HCT116 (cell line): ENCODE measurements around the gene FBXW2. TPM values are rescaled to one million over a fixed set of nuclear protein-coding genes. Genes with fewer than 3 reads are reported as not detected.

Experiments
- ATAC-seq: fragments of 200-7000 bp; cut with Tn5 transposase; 2 replicates; pipeline ENCODE4 v1.9.1; 2020; ENCODE audit warnings: mild to moderate bottlenecking, moderate library complexity
- Bru-seq: library from RNA; stranded (reverse); fragments of 400-500 nt; gene quantifications from one replicate; lab custom pipeline; 2021; lab: Mats Ljungman, UMichigan
- BruChase-seq, 2 experiments: library from RNA; stranded (reverse); fragments of 400-500 nt; gene quantifications; one replicate each; lab custom pipeline; 2021; lab: Mats Ljungman, UMichigan
- BruUV-seq: library from RNA; stranded (reverse); fragments of 400-500 nt; replicated peaks from 2 replicates; lab custom pipeline; 2021; lab: Mats Ljungman, UMichigan
- CTCF ChIA-PET: fragments of 300-600 bp; sonication (Branson Sonifier 250); formaldehyde crosslinking; loops from one replicate; lab custom pipeline; 2021; ENCODE audit warnings: antibody characterized with exemption; lab: Charles Lee
- POLR2A ChIA-PET: fragments of 300-600, 350-600 bp; sonication (Branson Sonifier 250); formaldehyde crosslinking; loops from one replicate; lab custom pipeline; 2021; ENCODE audit warnings: antibody characterized with exemption; lab: Charles Lee
- RAD21 ChIA-PET, 2 experiments: fragments of 300-600 bp; sonication (Branson Sonifier 250); formaldehyde crosslinking; loops; one replicate each; lab custom pipeline; 2023; ENCODE audit warnings: low total read pairs in 2 of 2; ENCODE audit not compliant: uncharacterized antibody in 2 of 2, unreplicated experiment in 2 of 2, low non-redundant PET in 1 of 2; lab: Charles Lee
- DNase-seq: peaks from one replicate; pipeline ENCODE4 v3.0.0-alpha.2; 2010; ENCODE audit warnings: low read depth, low spot score
- H2AFZ ChIP-seq: fragments of 200-600 bp; shearing (Covaris generic), sonication (generic); 2 replicates; pipeline ENCODE4 v1.6.1; 2017; ENCODE audit warnings: low read depth, mixed run types, mixed read lengths, antibody characterized with exemption, low read length; ENCODE audit not compliant: poor library complexity, severe bottlenecking
- H3K27ac ChIP-seq: 2 replicates; pipeline ENCODE4 v1.5.1; 2012; ENCODE audit warnings: low read depth, low read length
- H3K27me3 ChIP-seq: fragments of 200-600 bp; sonication (generic); 2 replicates; pipeline ENCODE4 v1.6.1; 2016; ENCODE audit warnings: mixed run types, low read length, mixed read lengths; ENCODE audit not compliant: insufficient read depth
- H3K36me3 ChIP-seq, 2 experiments: fragments of 200-500 bp in 1 of 2; fragments of 200-600 bp in 1 of 2; sonication (Bioruptor generic) in 1 of 2; sonication (generic) in 1 of 2; 2 replicates each; pipeline versions ENCODE4 v1.5.1 to v1.6.1; 2014 to 2016; ENCODE audit warnings: low read length in 2 of 2, inconsistent platforms in 1 of 2, mixed read lengths in 1 of 2, mixed run types in 1 of 2; ENCODE audit not compliant: insufficient read depth in 2 of 2, control insufficient read depth in 1 of 2
- H3K4me1 ChIP-seq, 2 experiments: fragments of 200-600 bp in 1 of 2; sonication (generic) in 1 of 2; 2 replicates each; pipeline versions ENCODE4 v1.5.1 to v1.6.1; 2012 to 2017; ENCODE audit warnings: low read length in 2 of 2, inconsistent platforms in 1 of 2, mild to moderate bottlenecking in 1 of 2, mixed read lengths in 1 of 2, mixed run types in 1 of 2, moderate library complexity in 1 of 2; ENCODE audit not compliant: insufficient read depth in 2 of 2, control insufficient read depth in 1 of 2
- H3K4me2 ChIP-seq: fragments of 200-600 bp; sonication (generic); 2 replicates; pipeline ENCODE4 v1.6.1; 2017; ENCODE audit warnings: mixed run types, low read length, mixed read lengths
- H3K4me3 ChIP-seq, 2 experiments: fragments of 200-600 bp in 1 of 2; sonication (generic) in 1 of 2; replicated peaks in 1 of 2; 2 replicates each; pipeline ENCODE4 v1.5.1; 2011 to 2016; ENCODE audit warnings: low read length in 2 of 2, control low read depth in 1 of 2, low read depth in 1 of 2, mild to moderate bottlenecking in 1 of 2, mixed read lengths in 1 of 2, mixed run types in 1 of 2
- H3K79me2 ChIP-seq: fragments of 200-600 bp; sonication (generic); 2 replicates; pipeline ENCODE4 v1.6.1; 2017; ENCODE audit warnings: mild to moderate bottlenecking, mixed run types, low read length, moderate library complexity, mixed read lengths; ENCODE audit not compliant: insufficient read depth
- H3K9ac ChIP-seq: fragments of 200-600 bp; sonication (generic); 2 replicates; pipeline ENCODE4 v1.6.1; 2016; ENCODE audit warnings: low read length, mixed read lengths
- H3K9me2 ChIP-seq: fragments of 200-600 bp; sonication (generic), shearing (Covaris generic); 2 replicates; pipeline ENCODE4 v1.6.1; 2017; ENCODE audit warnings: mixed run types, mild to moderate bottlenecking, moderate library complexity; ENCODE audit not compliant: insufficient read depth
- H3K9me3 ChIP-seq, 2 experiments: fragments of 200-500 bp in 1 of 2; fragments of 200-600 bp in 1 of 2; sonication (Bioruptor generic) in 1 of 2; sonication (generic) in 1 of 2; 2 replicates each; pipeline ENCODE4 v1.6.1; 2014 to 2017; ENCODE audit warnings: low read length in 2 of 2, mixed read lengths in 2 of 2, inconsistent platforms in 1 of 2, low read depth in 1 of 2, mild to moderate bottlenecking in 1 of 2, mixed run types in 1 of 2, moderate library complexity in 1 of 2; ENCODE audit not compliant: control insufficient read depth in 1 of 2, insufficient read depth in 1 of 2
- H4K20me1 ChIP-seq: fragments of 200-600 bp; sonication (generic), shearing (Covaris generic); 2 replicates; pipeline ENCODE4 v1.6.1; 2017; ENCODE audit warnings: mixed run types, mild to moderate bottlenecking, moderate library complexity; ENCODE audit not compliant: insufficient read depth
- ATF3 ChIP-seq: IDR thresholded peaks from 2 replicates; pipeline ENCODE4 v1.6.1; 2012
- CBX3 ChIP-seq: IDR thresholded peaks from 2 replicates; pipeline ENCODE4 v1.6.1; 2012; ENCODE audit warnings: low read depth
- CEBPB ChIP-seq: IDR thresholded peaks from 2 replicates; pipeline ENCODE4 v1.6.1; 2012; ENCODE audit warnings: low read depth
- EGR1 ChIP-seq: IDR thresholded peaks from 2 replicates; pipeline ENCODE4 v1.6.1; 2012; ENCODE audit warnings: low read depth
- ELF1 ChIP-seq: IDR thresholded peaks from 2 replicates; pipeline ENCODE4 v1.6.1; 2012; ENCODE audit warnings: low read depth, borderline replicate concordance
- EZH2 ChIP-seq: fragments of 200-600 bp; sonication (generic); IDR thresholded peaks from 2 replicates; pipeline ENCODE4 v1.6.1; 2017; ENCODE audit warnings: antibody characterized with exemption, mixed run types
- FOSL1 ChIP-seq: IDR thresholded peaks from 2 replicates; pipeline ENCODE4 v1.6.1; 2012; ENCODE audit warnings: low read depth
- JUND ChIP-seq: IDR thresholded peaks from 2 replicates; pipeline ENCODE4 v1.6.1; 2012
- POLR2A ChIP-seq: IDR thresholded peaks from 2 replicates; pipeline ENCODE4 v1.7.0; 2011; ENCODE audit warnings: borderline replicate concordance; ENCODE audit not compliant: insufficient read depth, insufficient read length; ENCODE audit errors: extremely low read depth
- POLR2AphosphoS5 ChIP-seq: IDR thresholded peaks from 2 replicates; pipeline ENCODE4 v1.6.1; 2011; ENCODE audit warnings: mild to moderate bottlenecking, low read depth, low read length, moderate library complexity
- RAD21 ChIP-seq: IDR thresholded peaks from 2 replicates; pipeline ENCODE4 v1.6.1; 2012; ENCODE audit warnings: low read depth, mild to moderate bottlenecking
- SIN3A ChIP-seq: IDR thresholded peaks from 2 replicates; pipeline ENCODE4 v1.6.1; 2012; ENCODE audit warnings: low read depth
- SRF ChIP-seq: IDR thresholded peaks from 2 replicates; pipeline ENCODE4 v1.6.1; 2012; ENCODE audit warnings: low read depth
- YY1 ChIP-seq: IDR thresholded peaks from 2 replicates; pipeline ENCODE4 v1.6.1; 2011; ENCODE audit warnings: low read length, low read depth, moderate library complexity, mild to moderate bottlenecking; ENCODE audit not compliant: insufficient replicate concordance; ENCODE audit errors: extremely low read depth
- ZNF274 ChIP-seq: fragments of 200-500 bp; sonication (Bioruptor generic); IDR thresholded peaks from 2 replicates; pipeline ENCODE4 v1.6.1; 2014; ENCODE audit warnings: mild to moderate bottlenecking, low read depth, low read length, inconsistent platforms
- intact Hi-C: fragments of 100-400 bp; cut with micrococcal nuclease; formaldehyde crosslinking; loops from 2 replicates; pipeline ENCODE4 v1.10.0; 2022
- long read RNA-seq: library from polyadenylated mRNA; unstranded; transcript quantifications from one replicate; pipeline ENCODE4 v2.0.0, GENCODE V29; 2021; ENCODE audit not compliant: unreplicated experiment
- polyA plus RNA-seq: library from polyadenylated mRNA; unstranded; fragments of >200 nt; gene quantifications from 2 replicates; pipeline ENCODE4 v1.2.1, GENCODE V29; 2012; ENCODE audit warnings: missing spikeins
- total RNA-seq: library from RNA; stranded (reverse); gene quantifications from one replicate; pipeline ENCODE4 v1.2.1, GENCODE V29; 2021; ENCODE audit not compliant: unreplicated experiment
- TF ChIP-seq, protein P1 (sequence below): IDR thresholded peaks from 2 replicates; pipeline ENCODE4 v1.6.1; 2012; ENCODE audit warnings: low read depth
- TF ChIP-seq, protein P2 (sequence below): IDR thresholded peaks from 2 replicates; pipeline ENCODE4 v1.6.1; 2011; ENCODE audit warnings: mild to moderate bottlenecking, low read length, moderate library complexity; ENCODE audit not compliant: insufficient replicate concordance; ENCODE audit errors: extremely low read depth

FBXW2 gene
- 59.6 TPM for total RNA-seq
- 19.1 and 23.2 TPM in 2 replicates for polyA plus RNA-seq
- Bru-seq, nascent RNA: percentile 91 among the genes with signal in this experiment
- BruChase-seq, experiment 1, labeled RNA remaining after a 6-hour chase: percentile 96 among the genes with signal in this experiment
- percentile 96 among the genes with signal in this experiment for BruChase-seq, experiment 2, labeled RNA remaining after a 2-hour chase
- long read RNA-seq, full-length matches to known transcripts: 15 of 72 reads
- long read RNA-seq, partial matches to known transcripts: 13 of 72 reads
- long read RNA-seq, other reads (novel, unspliced or antisense): 44 of 72 reads

GRCh38 chr9:120792898-120793765, at the start of gene FBXW2:
Gene FBXW2, minus strand, starts transcription at chr9:120793416. Its CDS starts 5,158 bp downstream, at chr9:120788258.
- peaks cover 0 to 19% of the 10 kb centered on the region in 2 experiments for H3K4me1 ChIP-seq
- no peaks in the 10 kb centered on the region for H3K9me2 ChIP-seq
- peak within 1 kb of the TSS; percentile 77 for H3K27ac ChIP-seq
- ChIA-PET RAD21 (no interaction called here), CTCF (interaction anchor here (0.6 to 0.7 kb wide), 2 partner anchors 37 to 103 kb away, joined by 3 to 5 read pairs; no protein-coding TSS in a partner anchor), POLR2A (interaction anchor here (0.8 to 1.3 kb wide), 3 partner anchors 38 to 139 kb away, joined by 3 read pairs; partner anchors contain the start of gene PSMD5)
- peak within 1 kb of the TSS; percentile 87 for H3K4me2 ChIP-seq
- H3K79me2 ChIP-seq: peaks cover 64% of the 10 kb centered on the region
- intact Hi-C loops: loop anchor here (1.0 kb wide), 1 partner anchor 143 kb away; no protein-coding TSS in a partner anchor
- peaks cover 7% of the 10 kb centered on the region; the same call in 1 of the 2 replicates for H4K20me1 ChIP-seq
- H2AFZ ChIP-seq: peak within 1 kb of the TSS; percentile 77
- peak within 1 kb of the TSS; percentile 90 to 97 for H3K4me3 ChIP-seq
- peak within 1 kb of the TSS; percentile 97 for H3K9ac ChIP-seq
- ATAC-seq (peak; percentile 95), DNase-seq (peak; percentile 75)
- BruUV-seq: no TSS peak
- no peaks in the 10 kb centered on the region for H3K9me3 ChIP-seq
- peaks cover 4 to 16% of the 10 kb centered on the region in 2 experiments; a peak in 2 of 4 replicates for H3K36me3 ChIP-seq
- no peaks in the 10 kb centered on the region for H3K27me3 ChIP-seq
- TF ChIP-seq JUND (no peak; the same call in 1 of the 2 replicates), CEBPB (no peak), POLR2A (peak; percentile 83), EZH2 (no peak), RAD21 (no peak), ELF1 (peak; percentile 91), ZNF274 (no peak), YY1 (peak; percentile 42), SIN3A (peak; percentile 80), CBX3 (peak; percentile 72; the same call in 1 of the 2 replicates), POLR2AphosphoS5 (peak; percentile 97), FOSL1 (0 out of 2 replicates have a peak, but pooled peaks have one; percentile 1), ATF3 (no peak), SRF (peak; percentile 93), EGR1 (peak; percentile 81)
- TF ChIP-seq, protein P1, sequence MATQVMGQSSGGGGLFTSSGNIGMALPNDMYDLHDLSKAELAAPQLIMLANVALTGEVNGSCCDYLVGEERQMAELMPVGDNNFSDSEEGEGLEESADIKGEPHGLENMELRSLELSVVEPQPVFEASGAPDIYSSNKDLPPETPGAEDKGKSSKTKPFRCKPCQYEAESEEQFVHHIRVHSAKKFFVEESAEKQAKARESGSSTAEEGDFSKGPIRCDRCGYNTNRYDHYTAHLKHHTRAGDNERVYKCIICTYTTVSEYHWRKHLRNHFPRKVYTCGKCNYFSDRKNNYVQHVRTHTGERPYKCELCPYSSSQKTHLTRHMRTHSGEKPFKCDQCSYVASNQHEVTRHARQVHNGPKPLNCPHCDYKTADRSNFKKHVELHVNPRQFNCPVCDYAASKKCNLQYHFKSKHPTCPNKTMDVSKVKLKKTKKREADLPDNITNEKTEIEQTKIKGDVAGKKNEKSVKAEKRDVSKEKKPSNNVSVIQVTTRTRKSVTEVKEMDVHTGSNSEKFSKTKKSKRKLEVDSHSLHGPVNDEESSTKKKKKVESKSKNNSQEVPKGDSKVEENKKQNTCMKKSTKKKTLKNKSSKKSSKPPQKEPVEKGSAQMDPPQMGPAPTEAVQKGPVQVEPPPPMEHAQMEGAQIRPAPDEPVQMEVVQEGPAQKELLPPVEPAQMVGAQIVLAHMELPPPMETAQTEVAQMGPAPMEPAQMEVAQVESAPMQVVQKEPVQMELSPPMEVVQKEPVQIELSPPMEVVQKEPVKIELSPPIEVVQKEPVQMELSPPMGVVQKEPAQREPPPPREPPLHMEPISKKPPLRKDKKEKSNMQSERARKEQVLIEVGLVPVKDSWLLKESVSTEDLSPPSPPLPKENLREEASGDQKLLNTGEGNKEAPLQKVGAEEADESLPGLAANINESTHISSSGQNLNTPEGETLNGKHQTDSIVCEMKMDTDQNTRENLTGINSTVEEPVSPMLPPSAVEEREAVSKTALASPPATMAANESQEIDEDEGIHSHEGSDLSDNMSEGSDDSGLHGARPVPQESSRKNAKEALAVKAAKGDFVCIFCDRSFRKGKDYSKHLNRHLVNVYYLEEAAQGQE: no peak
- TF ChIP-seq, protein P2, sequence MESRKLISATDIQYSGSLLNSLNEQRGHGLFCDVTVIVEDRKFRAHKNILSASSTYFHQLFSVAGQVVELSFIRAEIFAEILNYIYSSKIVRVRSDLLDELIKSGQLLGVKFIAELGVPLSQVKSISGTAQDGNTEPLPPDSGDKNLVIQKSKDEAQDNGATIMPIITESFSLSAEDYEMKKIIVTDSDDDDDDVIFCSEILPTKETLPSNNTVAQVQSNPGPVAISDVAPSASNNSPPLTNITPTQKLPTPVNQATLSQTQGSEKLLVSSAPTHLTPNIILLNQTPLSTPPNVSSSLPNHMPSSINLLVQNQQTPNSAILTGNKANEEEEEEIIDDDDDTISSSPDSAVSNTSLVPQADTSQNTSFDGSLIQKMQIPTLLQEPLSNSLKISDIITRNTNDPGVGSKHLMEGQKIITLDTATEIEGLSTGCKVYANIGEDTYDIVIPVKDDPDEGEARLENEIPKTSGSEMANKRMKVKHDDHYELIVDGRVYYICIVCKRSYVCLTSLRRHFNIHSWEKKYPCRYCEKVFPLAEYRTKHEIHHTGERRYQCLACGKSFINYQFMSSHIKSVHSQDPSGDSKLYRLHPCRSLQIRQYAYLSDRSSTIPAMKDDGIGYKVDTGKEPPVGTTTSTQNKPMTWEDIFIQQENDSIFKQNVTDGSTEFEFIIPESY: peak; percentile 17
